HG02884 (cell line): Measurements from ENCODE around the gene CYP2W1.

Experiments used
- ATAC-seq: cut with Tn5 transposase; IDR thresholded peaks from one replicate; pipeline ENCODE4 v1.9.1; 2021; ENCODE audit warnings: mild to moderate bottlenecking, moderate library complexity; ENCODE audit not compliant: unreplicated experiment

The CYP2W1 gene

GRCh38 chr7:963236-964078 lies 19.5 kb upstream of the CYP2W1 start:
- no peak for ATAC-seq

GRCh38 chr7:964401-965231 lies 18.4 kb upstream of the CYP2W1 start:
- no peak for ATAC-seq

- ATAC-seq = no peak
Measured at GRCh38 chr7:966291-967069, 16.5 kb upstream of the CYP2W1 start.

GRCh38 chr7:967361-968082 lies 15.5 kb upstream of the CYP2W1 start:
- ATAC-seq = no peak

- ATAC-seq = no peak
Measured at GRCh38 chr7:968205-969105, 14.5 kb upstream of the CYP2W1 start.

- ATAC-seq = no peak
Measured at GRCh38 chr7:969403-969802, 13.6 kb upstream of the CYP2W1 start.

- ATAC-seq = no peak
Measured at GRCh38 chr7:970744-971143, 12.2 kb upstream of the CYP2W1 start.

- no peak for ATAC-seq
Measured at GRCh38 chr7:972110-972509, 10.9 kb upstream of the CYP2W1 start.

- ATAC-seq = no peak
Measured at GRCh38 chr7:972676-973309, 10.2 kb upstream of the CYP2W1 start.

GRCh38 chr7:973312-973711 lies 9.7 kb upstream of the CYP2W1 start:
- no peak for ATAC-seq

- ATAC-seq = no peak
Measured at GRCh38 chr7:974172-974571, 8.8 kb upstream of the CYP2W1 start.

GRCh38 chr7:974820-975681 lies 7.9 kb upstream of the CYP2W1 start, which contains the start of gene COX19:
Gene COX19 (minus strand): TSS chr7:975549. CDS start chr7:975509, 40 bp downstream.
- peak; percentile 70 for ATAC-seq

- no peak for ATAC-seq
Measured at GRCh38 chr7:975702-976473, 7.1 kb upstream of the CYP2W1 start.

- no peak for ATAC-seq
Measured at GRCh38 chr7:976901-977325, 6.1 kb upstream of the CYP2W1 start.

GRCh38 chr7:977326-978048 lies 5.5 kb upstream of the CYP2W1 start:
- no peak for ATAC-seq

- no peak for ATAC-seq
Measured at GRCh38 chr7:978049-978346, 5.0 kb upstream of the CYP2W1 start.
